Hippocampal formation (tissue), 2 donors: Measurements from ENCODE around the gene ELOB.

ENCODE experiments used
- DNase-seq, 2 donors: peaks; one replicate each; lab custom pipeline; 2025; lab: John Stamatoyannopoulos, UW

The ELOB gene

GRCh38 chr16:2777231-2777902, at the start of gene ELOB:
TSS of gene ELOB (minus strand) at chr16:2777280. CDS start at chr16:2777239, 41 bp downstream.
- DNase-seq, result peak; percentile 53 to 80

- DNase-seq, result no peak
Observed at GRCh38 chr16:2825906-2826305, 48.8 kb upstream of the ELOB start.

- no peak for DNase-seq
Observed at GRCh38 chr16:2825049-2825742, 48.1 kb upstream of the ELOB start.

- no peak for DNase-seq
Observed at GRCh38 chr16:2824626-2825025, 47.5 kb upstream of the ELOB start.

GRCh38 chr16:2822496-2822895, 45.4 kb upstream of the ELOB start:
- DNase-seq, result no peak

GRCh38 chr16:2822158-2822495, 45.0 kb upstream of the ELOB start:
- DNase-seq, result no peak

- DNase-seq, result no peak
Observed at GRCh38 chr16:2821487-2822157, 44.5 kb upstream of the ELOB start.

GRCh38 chr16:2820836-2821486, 43.9 kb upstream of the ELOB start:
- DNase-seq, result no peak

- DNase-seq, result no peak
Observed at GRCh38 chr16:2819939-2820835, 43.1 kb upstream of the ELOB start.

- no peak for DNase-seq
Observed at GRCh38 chr16:2819179-2819938, 42.3 kb upstream of the ELOB start.

GRCh38 chr16:2818272-2818876, 41.3 kb upstream of the ELOB start:
- DNase-seq, result no peak

- DNase-seq, result no peak
Observed at GRCh38 chr16:2817340-2818271, 40.5 kb upstream of the ELOB start.

- DNase-seq, result no peak
Observed at GRCh38 chr16:2816751-2817339, 39.8 kb upstream of the ELOB start, which contains the start of gene PRSS21. TSS of gene PRSS21 (plus strand) at chr16:2817237. CDS start at chr16:2817269, 32 bp downstream.

GRCh38 chr16:2815299-2815771, 38.3 kb upstream of the ELOB start:
- no peak for DNase-seq

- no peak for DNase-seq
Observed at GRCh38 chr16:2814551-2815298, 37.6 kb upstream of the ELOB start.

- DNase-seq, result no peak
Observed at GRCh38 chr16:2813771-2814221, 36.7 kb upstream of the ELOB start.

- no peak for DNase-seq
Observed at GRCh38 chr16:2811703-2812471, 34.8 kb upstream of the ELOB start.
